ENCODE measurements around the gene QRFP. TPM values are rescaled to one million over a fixed set of nuclear protein-coding genes. Genes with fewer than 3 reads are reported as not detected.
A peak's percentile ranks its signal among the peaks of the same experiment; 100 is the strongest.

QRFP gene
- total and polyA plus RNA-seq, 4 donors = 0.05 TPM; not detected in 3

DNA sequence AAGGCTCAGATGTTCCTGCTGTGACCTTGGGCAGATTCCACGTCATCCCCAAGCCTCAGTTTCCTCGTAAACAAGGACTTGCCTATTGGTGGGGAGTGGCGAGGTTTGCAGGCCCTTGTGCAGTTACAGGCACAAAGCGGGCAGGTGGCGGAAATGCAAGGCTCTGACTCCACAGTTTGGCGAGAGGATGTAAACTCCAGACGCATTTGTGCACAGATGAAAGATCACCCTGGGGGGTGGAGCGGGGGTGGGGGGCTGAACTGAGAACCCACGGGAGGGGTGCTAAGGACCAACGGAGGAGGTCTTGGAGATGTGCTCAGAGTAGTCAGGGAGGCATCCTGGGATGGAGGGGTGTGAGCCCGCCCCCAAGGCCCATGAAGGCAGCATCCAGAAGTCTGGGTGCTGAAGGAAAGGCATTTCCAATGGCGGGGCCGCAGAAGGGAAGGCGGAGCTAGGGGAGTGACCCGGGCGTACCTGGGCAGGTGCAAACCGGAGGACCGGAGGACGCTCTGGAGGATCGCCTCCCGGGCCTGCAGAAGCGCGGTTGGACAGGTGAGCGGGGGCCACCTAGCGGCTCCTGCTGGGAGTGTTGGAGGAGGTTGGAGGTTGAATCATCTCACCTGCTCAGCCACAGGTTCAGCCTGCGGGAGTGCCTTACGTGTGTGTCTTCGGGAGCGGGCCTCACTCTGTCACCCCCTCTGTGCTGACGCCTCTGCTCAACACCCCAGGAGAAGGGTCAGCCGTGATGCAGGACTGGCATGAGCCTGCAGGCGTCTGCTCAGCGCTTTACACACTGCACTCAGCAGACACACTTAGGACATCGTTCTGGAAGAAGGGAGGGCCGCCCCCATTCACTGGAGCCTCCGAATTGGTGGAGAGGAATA lies 44.3 kb upstream of the QRFP start:
- 8% methylated on average over 36 of the region's 36 CpGs for WGBS
- Histone ChIP-seq H3K27ac (ENCODE audit: low read depth in 1 of 2, low read length in 2 of 2) (no peak overlapping the region), H3K4me3 (ENCODE audit: low read depth in 1 of 3, low read length in 3 of 3) (no peak overlapping the region), H3K27me3 (ENCODE audit: control insufficient read depth in 4 of 4, insufficient read depth in 4 of 4, low read length in 3 of 4) (peaks cover 4 to 11% (median 8%) of the 10 kb centered on the region in 4 donors), H3K9me3 (ENCODE audit: control insufficient read depth in 4 of 4, low read length in 3 of 4) (no peaks in the 10 kb centered on the region), H3K4me1 (ENCODE audit: control insufficient read depth in 4 of 4, insufficient read depth in 4 of 4, low read length in 3 of 4) (peaks cover 13 to 23% (median 16%) of the 10 kb centered on the region in 4 donors), H3K9ac (ENCODE audit: low read depth in 1 of 2, low read length in 2 of 2) (no peak overlapping the region), H3K36me3 (ENCODE audit: control insufficient read depth in 4 of 4, insufficient read depth in 3 of 4, low read depth in 1 of 4, low read length in 3 of 4) (no peaks in the 10 kb centered on the region)
- TF ChIP-seq FOXA2 (IDR thresholded peaks at IDR 0.05) (no peak), YY1 (IDR thresholded peaks at IDR 0.05) (no peak), RAD21 (IDR thresholded peaks at IDR 0.05) (peak; percentile 86 to 89), HNF4G (IDR thresholded peaks at IDR 0.05) (no peak), ZBTB33 (IDR thresholded peaks at IDR 0.05) (no peak), HNF4A (conservative IDR thresholded peaks at IDR 0.05) (no peak)
- TF ChIP-seq, protein P1, sequence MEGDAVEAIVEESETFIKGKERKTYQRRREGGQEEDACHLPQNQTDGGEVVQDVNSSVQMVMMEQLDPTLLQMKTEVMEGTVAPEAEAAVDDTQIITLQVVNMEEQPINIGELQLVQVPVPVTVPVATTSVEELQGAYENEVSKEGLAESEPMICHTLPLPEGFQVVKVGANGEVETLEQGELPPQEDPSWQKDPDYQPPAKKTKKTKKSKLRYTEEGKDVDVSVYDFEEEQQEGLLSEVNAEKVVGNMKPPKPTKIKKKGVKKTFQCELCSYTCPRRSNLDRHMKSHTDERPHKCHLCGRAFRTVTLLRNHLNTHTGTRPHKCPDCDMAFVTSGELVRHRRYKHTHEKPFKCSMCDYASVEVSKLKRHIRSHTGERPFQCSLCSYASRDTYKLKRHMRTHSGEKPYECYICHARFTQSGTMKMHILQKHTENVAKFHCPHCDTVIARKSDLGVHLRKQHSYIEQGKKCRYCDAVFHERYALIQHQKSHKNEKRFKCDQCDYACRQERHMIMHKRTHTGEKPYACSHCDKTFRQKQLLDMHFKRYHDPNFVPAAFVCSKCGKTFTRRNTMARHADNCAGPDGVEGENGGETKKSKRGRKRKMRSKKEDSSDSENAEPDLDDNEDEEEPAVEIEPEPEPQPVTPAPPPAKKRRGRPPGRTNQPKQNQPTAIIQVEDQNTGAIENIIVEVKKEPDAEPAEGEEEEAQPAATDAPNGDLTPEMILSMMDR (IDR thresholded peaks at IDR 0.05; ENCODE audit: low read depth, low read length, missing input control) = peak; percentile 81
- DNase-seq (ENCODE audit: low spot score) = peak; percentile 79

DNA sequence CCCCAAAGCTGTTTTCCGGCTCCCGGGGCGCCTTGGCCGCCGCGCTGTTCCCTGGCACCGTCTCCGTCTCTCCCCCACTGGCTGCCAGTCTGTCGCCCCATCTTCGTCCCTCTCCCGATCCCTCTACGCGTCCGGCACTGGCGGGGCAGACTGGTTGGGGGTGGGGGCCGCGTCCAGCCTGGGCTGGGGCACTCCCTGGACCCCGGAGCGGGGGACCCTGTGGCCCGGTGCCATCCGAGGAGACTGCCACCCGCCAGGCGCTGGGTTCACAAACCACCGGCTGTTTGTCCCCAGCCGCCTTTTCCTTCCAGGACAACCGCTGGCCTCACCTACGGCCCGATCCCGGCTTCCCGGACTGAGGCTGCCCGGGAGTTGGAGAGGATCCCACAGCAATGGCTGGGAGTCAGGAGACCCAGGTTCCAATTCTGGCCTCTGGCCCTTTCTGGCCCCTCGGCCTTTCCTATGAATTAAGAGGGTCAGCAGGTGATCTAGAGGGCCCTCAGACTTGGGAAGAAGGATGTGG lies 43.5 kb upstream of the QRFP start:
- H3K9me3 ChIP-seq (ENCODE audit: control insufficient read depth in 4 of 4, low read length in 3 of 4) = no peaks in the 10 kb centered on the region
- WGBS = 3% methylated on average over 32 of the region's 32 CpGs
- H3K36me3 ChIP-seq (ENCODE audit: control insufficient read depth in 4 of 4, insufficient read depth in 3 of 4, low read depth in 1 of 4, low read length in 3 of 4) = no peaks in the 10 kb centered on the region
- no peak for DNase-seq (ENCODE audit: low spot score)
- TF ChIP-seq ATF3 (IDR thresholded peaks at IDR 0.05) = no peak
- H3K4me1 ChIP-seq (ENCODE audit: control insufficient read depth in 4 of 4, insufficient read depth in 4 of 4, low read length in 3 of 4) = peaks cover 13 to 23% (median 16%) of the 10 kb centered on the region in 4 donors
- no peak overlapping the region for H3K27ac ChIP-seq (ENCODE audit: low read depth in 1 of 2, low read length in 2 of 2)
- H3K9ac ChIP-seq (ENCODE audit: low read depth in 1 of 2, low read length in 2 of 2) = no peak overlapping the region
- H3K4me3 ChIP-seq (ENCODE audit: low read depth in 1 of 3, low read length in 3 of 3) = no peak overlapping the region
- H3K27me3 ChIP-seq (ENCODE audit: control insufficient read depth in 4 of 4, insufficient read depth in 4 of 4, low read length in 3 of 4) = peaks cover 4 to 13% (median 10%) of the 10 kb centered on the region in 4 donors

DNA sequence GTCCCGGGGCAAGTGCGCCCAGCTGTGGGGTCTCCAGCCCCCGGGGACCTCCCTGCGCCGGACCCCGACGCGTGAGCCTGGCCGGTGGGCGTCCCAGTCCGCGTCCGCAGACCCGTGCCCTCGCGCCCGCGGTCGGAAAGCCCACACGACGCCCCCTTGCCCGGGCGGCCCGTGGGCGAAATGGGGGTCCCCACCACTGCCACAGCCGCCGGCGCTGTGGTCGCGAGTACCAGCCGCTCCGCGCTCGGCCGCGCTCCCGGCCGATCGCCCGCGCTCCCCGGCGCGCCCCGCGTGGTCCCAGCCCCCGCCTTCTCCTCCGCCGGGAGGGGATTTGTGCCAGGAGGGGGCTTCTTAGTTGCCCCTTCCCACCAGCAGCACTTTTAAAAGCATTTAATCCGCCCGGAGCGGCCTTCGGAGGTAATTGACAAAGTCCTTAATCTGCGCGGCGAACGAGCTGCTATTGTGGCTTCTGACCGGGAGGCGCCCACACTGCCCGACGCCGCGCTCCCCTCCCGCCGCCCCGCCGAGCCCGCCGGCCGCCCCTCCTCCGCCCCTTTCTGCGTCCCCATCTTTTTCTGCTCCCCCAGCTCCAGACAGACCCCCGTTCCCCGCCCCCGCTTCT lies 42.9 kb upstream of the QRFP start:
- Histone ChIP-seq H3K9ac (ENCODE audit: low read depth in 1 of 2, low read length in 2 of 2) (no peak overlapping the region), H3K27me3 (ENCODE audit: control insufficient read depth in 4 of 4, insufficient read depth in 4 of 4, low read length in 3 of 4) (peaks cover 4 to 16% (median 12%) of the 10 kb centered on the region in 4 donors), H3K36me3 (ENCODE audit: control insufficient read depth in 4 of 4, insufficient read depth in 3 of 4, low read depth in 1 of 4, low read length in 3 of 4) (no peaks in the 10 kb centered on the region), H3K27ac (ENCODE audit: low read depth in 1 of 2, low read length in 2 of 2) (no peak overlapping the region), H3K4me1 (ENCODE audit: control insufficient read depth in 4 of 4, insufficient read depth in 4 of 4, low read length in 3 of 4) (peaks cover 13 to 23% (median 16%) of the 10 kb centered on the region in 4 donors), H3K4me3 (ENCODE audit: low read depth in 1 of 3, low read length in 3 of 3) (peak overlapping the region in 1 of 3 donors; percentile 48), H3K9me3 (ENCODE audit: control insufficient read depth in 4 of 4, low read length in 3 of 4) (no peaks in the 10 kb centered on the region)
- DNase-seq (ENCODE audit: low spot score) = no peak
- 3% methylated on average over 75 of the region's 75 CpGs for WGBS
- TF ChIP-seq HNF4A (conservative IDR thresholded peaks at IDR 0.05) = no peak
- TF ChIP-seq, protein P2, sequence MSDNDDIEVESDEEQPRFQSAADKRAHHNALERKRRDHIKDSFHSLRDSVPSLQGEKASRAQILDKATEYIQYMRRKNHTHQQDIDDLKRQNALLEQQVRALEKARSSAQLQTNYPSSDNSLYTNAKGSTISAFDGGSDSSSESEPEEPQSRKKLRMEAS (IDR thresholded peaks at IDR 0.05) = no peak
- TF ChIP-seq FOXA2 (IDR thresholded peaks at IDR 0.05) = no peak
- TF ChIP-seq YY1 (IDR thresholded peaks at IDR 0.05) = no peak
- no peak for TF ChIP-seq SP1 (IDR thresholded peaks at IDR 0.05)
- no peak for TF ChIP-seq RAD21 (IDR thresholded peaks at IDR 0.05)
- TF ChIP-seq REST (IDR thresholded peaks at IDR 0.05) = no peak
- TF ChIP-seq JUND (IDR thresholded peaks at IDR 0.05) = no peak
- TF ChIP-seq ATF3 (IDR thresholded peaks at IDR 0.05) = no peak
- no peak for TF ChIP-seq RXRA (IDR thresholded peaks at IDR 0.05)

Measured in liver (tissue), 9 donors.